Smooth muscle cell of bladder (primary cell): ENCODE data around the gene NME3. TPM values are rescaled to one million over a fixed set of nuclear protein-coding genes. Genes with fewer than 3 reads are reported as not detected.

Experiments used
- total RNA-seq: library from RNA; depleted of rRNA; stranded (reverse); fragments of >200 nt; gene quantifications from 2 replicates; pipeline ENCODE4 v1.2.3, GENCODE V29; 2014

Gene NME3
- 48.9 and 58.7 TPM in 2 replicates for total RNA-seq

DNA sequence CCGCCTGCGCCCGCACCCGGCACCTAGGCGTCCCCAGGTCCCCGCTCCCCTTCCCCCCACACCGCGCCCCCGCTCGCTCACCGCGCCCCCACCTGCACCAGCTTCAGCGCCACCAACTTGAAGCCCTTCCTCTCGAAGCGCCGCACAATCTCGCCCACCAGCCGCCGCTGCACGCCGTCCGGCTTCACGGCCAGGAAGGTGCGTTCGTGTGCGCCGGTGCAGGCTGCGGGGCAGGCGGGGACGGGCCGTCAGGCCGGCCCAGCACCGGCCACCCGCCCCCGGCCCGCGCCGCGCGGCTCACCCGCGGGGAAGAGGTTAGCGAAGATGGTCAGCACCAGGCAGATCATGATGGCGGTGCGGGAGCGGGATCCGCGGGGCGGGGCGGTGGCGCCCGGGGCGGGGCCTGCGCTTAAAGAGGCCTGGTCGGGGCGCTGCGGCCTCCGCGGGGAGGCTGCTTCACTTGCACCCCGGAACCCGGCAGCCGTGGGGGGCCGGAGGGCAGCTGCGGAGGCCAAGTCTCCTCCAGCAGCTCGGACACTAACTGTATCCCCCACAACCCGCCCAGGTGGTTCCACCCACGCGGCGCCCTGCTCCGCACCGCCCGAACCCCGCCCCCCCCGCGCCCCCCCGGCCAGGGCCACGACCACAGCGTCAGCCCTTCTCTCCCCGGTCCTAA lies at the start of gene NME3:
TSS of gene NME3 (minus strand) at position 356 of the 676 bp plus-strand sequence. CDS start at position 347, 9 bp downstream.

DNA sequence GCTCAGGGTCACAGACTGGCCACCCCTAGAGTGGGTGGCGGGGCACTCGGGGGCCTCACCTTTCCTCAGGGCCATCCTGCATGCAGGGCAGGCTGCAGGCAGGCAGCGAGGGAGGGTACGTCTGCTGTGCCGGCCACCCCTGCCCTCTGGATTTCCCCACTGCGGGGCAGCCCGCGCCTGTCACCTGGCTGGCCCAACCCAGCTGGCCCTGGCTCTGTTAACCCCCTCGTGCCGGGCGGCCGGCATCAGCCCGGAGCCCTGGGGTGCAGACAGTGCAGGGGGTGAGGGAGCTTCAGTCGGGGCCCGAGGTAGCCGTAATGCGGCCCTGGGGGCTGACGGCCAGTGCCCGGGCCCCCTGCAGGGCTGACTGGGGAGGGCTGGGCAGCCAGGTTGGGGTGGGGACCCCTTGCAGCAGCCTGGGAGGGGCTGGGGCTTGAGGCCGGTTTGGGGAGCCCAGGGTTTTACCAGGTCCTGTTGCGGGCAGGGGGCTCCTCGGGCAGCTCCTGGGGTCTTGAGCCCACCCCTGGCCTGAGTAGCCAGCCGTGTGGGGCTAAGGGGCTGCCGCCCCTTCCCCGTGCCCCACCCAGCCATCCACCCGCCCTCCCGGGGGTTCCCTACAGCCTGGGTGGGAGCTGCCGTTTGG lies 22.4 kb upstream of the NME3 start, which contains the start of gene IGFALS:
TSS of gene IGFALS (minus strand) at position 128 of the 643 bp plus-strand sequence. CDS start at position 75, 53 bp downstream.

DNA sequence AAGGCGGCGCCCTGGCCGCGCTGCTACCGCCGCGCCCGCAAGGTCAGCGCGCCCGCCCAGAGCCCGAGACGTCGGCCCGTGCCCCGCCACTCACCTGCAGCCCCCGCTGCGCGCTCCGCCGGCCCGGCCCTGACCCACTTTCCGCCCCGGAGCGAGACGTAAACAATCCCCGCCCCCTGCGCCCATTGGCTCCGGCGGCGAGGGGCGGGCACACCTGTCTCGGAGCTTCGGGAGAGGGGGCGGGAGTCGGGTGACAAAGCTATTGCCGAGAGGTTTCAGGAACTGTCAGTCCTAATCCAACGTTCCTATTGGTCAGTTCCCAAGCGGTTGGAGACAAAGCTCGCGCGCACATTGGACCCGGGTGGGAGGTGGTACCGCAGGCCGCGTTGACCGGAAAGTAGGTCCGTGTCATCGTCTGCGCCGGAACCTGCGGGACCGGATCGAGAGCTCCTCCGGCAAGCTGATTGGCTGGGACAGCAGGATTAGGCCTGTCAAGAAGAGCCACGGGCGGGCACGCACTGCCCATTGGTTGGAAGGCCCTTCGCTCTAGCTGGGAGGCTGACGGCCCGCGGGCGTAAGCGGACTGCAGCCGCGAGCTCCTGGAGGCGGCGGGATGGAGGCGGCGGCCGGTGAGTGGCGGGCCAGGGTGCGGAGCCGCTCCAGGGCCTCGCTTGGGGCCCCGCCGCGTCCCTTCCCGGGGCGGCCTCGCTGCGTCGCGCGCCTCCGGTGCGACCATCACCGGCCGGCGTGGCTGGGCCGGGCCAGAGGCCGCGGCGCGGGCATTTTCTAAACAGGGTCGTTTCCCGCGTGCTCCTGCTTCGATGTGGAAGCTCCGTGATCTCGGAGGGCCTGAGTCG lies 11.3 kb upstream of the NME3 start, which contains the start of the genes NUBP2 and SPSB3:
TSS of gene NUBP2 (plus strand) at position 553 of the 857 bp plus-strand sequence. CDS start at position 614, 61 bp downstream.
TSS of gene SPSB3 (minus strand) at position 164 of the 857 bp plus-strand sequence. CDS start 1,088 bp downstream, outside the sequence.

DNA sequence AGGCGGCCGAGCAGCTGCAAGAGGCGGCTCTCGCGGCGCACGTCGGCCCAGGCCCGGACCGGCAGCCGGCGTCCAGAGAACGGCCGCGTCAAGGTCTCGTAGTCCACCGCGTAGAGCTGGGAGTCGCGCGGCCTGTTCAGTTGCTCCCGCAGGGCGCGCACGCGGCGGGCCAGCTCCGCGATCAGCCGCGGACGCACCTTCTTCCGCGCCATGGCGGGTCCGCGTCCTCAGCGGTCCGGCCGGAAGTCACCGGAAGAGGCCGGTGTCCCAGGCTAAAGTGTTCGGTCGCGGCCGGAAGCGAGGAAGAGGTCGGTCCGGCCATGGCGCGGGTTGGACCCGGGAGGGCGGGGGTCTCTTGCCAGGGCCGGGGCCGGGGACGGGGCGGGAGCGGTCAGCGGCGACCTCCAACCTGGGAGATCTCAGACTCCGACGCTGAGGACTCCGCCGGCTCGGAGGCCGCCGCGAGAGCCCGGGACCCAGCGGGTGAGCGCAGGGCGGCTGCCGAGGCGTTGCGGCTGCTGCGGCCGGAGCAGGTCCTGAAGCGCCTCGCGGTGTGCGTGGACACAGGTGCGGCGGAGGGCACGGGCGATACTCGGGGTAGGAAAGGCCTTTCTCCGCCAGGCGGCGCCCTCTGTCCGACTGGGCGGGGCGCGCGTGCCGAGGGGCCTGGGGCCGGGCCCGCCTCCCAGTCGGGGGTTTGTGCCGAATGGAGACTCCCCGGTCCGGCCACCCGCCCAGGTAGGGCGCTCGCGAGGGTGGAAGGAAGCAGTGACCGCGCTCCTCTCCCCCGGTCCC lies 1.8 kb upstream of the NME3 start, which contains the start of gene MRPS34:
TSS of gene MRPS34 (minus strand) at position 227 of the 795 bp plus-strand sequence. CDS start at position 212, 15 bp downstream.

DNA sequence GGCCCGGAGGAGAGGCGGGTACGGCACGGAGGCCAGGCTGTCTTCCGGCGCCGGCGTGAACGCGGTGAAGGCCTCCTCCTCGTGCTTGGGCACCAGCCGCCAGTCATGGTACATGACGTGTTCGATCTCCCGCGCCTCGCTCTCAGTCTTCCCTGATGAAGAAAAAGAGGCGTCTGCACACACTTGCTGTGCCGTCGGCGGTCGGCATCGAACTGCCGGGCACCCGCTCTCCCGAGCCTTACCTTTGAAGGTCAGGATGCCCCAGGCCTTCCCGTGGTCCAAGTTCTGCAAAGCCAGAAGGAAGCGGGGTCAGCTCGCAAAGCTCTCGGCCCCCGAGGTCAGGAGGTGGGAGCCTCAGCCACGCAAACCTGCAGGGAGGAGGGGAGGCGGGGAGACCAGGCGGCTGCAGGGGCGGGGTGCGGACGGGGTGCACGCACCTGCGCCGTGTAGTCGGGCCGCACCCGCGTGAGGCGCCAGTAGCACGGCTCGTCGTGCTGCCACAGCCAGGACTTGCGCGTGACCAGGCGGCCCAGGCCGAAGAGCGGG lies 1.1 kb upstream of the NME3 start, which contains the start of gene EME2:
TSS of gene EME2 (plus strand) at position 449 of the 546 bp plus-strand sequence. CDS start 418 bp downstream, outside the sequence.

Other genes with a start within 250 kb of the NME3 start
- 13.0 and 14.1 TPM in 2 replicates for gene TMEM204, start 237.9 kb downstream of the NME3 start, total RNA-seq
- 25.0 and 36.9 TPM in 2 replicates for gene IFT140, start 159.5 kb downstream of the NME3 start, total RNA-seq
- 3.7 and 5.3 TPM in 2 replicates for gene CRAMP1, start 159.2 kb downstream of the NME3 start, total RNA-seq
- gene JPT2, start 93.3 kb downstream of the NME3 start, total RNA-seq, result 13.7 and 14.2 TPM in 2 replicates
- gene MAPK8IP3, start 65.3 kb downstream of the NME3 start, total RNA-seq, result 34.0 and 41.1 TPM in 2 replicates
- gene EME2, start 1.3 kb upstream of the NME3 start, total RNA-seq, result 6.4 and 10.8 TPM in 2 replicates
- 74.0 and 77.1 TPM in 2 replicates for gene MRPS34, start 1.6 kb upstream of the NME3 start, total RNA-seq
- gene SPSB3, start 11.0 kb upstream of the NME3 start, total RNA-seq, result 22.3 and 28.1 TPM in 2 replicates
- gene NUBP2, start 11.4 kb upstream of the NME3 start, total RNA-seq, result 49.5 and 49.8 TPM in 2 replicates
- gene IGFALS, start 22.2 kb upstream of the NME3 start, total RNA-seq, result under 0.01 and 0.09 TPM in 2 replicates
- gene HAGH, start 55.3 kb upstream of the NME3 start, total RNA-seq, result 35.1 and 58.0 TPM in 2 replicates
- 44.4 and 101 TPM in 2 replicates for gene FAHD1, start 55.7 kb upstream of the NME3 start, total RNA-seq
- 0.28 TPM in 1 of 2 replicates, not detected in the other for gene MEIOB, start 100.6 kb upstream of the NME3 start, total RNA-seq
- gene HS3ST6, start 146.9 kb upstream of the NME3 start, total RNA-seq, result not detected in 2 replicates
- 7.4 and 9.5 TPM in 2 replicates for gene MSRB1, start 171.7 kb upstream of the NME3 start, total RNA-seq
- gene RPL3L, start 183.1 kb upstream of the NME3 start, total RNA-seq, result not detected in 2 replicates
- 194 and 232 TPM in 2 replicates for gene NDUFB10, start 188.0 kb upstream of the NME3 start, total RNA-seq
- gene RPS2, start 193.3 kb upstream of the NME3 start, total RNA-seq, result 3,442 and 3,638 TPM in 2 replicates
- not detected in 2 replicates for gene RNF151, start 195.3 kb upstream of the NME3 start, total RNA-seq
- gene TBL3, start 200.5 kb upstream of the NME3 start, total RNA-seq, result 27.9 and 34.6 TPM in 2 replicates
- gene NOXO1, start 209.9 kb upstream of the NME3 start, total RNA-seq, result 0.14 TPM in 1 of 2 replicates, not detected in the other
- 10.1 and 11.5 TPM in 2 replicates for gene GFER, start 212.7 kb upstream of the NME3 start, total RNA-seq
- gene SYNGR3, start 218.4 kb upstream of the NME3 start, total RNA-seq, result 2.4 and 3.3 TPM in 2 replicates
- 11.4 and 11.8 TPM in 2 replicates for gene ZNF598, start 238.3 kb upstream of the NME3 start, total RNA-seq
- gene NPW, start 248.2 kb upstream of the NME3 start, total RNA-seq, result 0.18 and 0.43 TPM in 2 replicates